HL-60/S4 (cell line): ENCODE measurements around the gene NDUFV3.
"Not testable (repeated sequence)": the region's sequence is repeated elsewhere in the genome, so short reads cannot be mapped to it uniquely, and the experiment has no call there.

Experiments used
- in situ Hi-C: fragments of 300-500 bp; cut with MboI; formaldehyde crosslinking; loops from 2 replicates; pipeline ENCODE4 v1.14.3; 2022; ENCODE audit warnings: low sequenced_read_pairs

Gene NDUFV3

GRCh38 chr21:42855937-42856335 is 37.2 kb upstream of the NDUFV3 start:
- in situ Hi-C loops = no loop called here

DNA sequence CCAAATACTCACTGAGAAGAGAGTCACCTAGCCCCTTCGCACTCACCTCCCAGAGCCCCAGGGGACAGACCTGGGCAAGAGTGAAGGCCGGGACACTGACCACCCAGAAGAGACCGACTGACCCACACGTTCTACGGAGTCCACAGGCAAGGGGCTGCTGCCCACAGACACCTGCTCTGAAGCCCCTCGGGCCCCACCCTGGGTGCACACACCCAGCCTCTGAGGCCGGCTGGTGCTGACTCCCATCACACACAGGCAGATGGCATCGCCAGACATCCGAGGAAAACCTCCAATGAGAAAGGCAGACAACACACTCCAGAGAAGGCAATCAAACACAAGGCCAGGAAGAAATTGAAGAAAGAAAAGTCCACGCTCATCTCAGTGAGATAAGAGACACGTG is 35.9 kb upstream of the NDUFV3 start:
- in situ Hi-C loops = no loop called here

- in situ Hi-C loops = no loop called here
These were observed 34.8 kb upstream of the NDUFV3 start for GRCh38 chr21:42858185-42858847.

DNA sequence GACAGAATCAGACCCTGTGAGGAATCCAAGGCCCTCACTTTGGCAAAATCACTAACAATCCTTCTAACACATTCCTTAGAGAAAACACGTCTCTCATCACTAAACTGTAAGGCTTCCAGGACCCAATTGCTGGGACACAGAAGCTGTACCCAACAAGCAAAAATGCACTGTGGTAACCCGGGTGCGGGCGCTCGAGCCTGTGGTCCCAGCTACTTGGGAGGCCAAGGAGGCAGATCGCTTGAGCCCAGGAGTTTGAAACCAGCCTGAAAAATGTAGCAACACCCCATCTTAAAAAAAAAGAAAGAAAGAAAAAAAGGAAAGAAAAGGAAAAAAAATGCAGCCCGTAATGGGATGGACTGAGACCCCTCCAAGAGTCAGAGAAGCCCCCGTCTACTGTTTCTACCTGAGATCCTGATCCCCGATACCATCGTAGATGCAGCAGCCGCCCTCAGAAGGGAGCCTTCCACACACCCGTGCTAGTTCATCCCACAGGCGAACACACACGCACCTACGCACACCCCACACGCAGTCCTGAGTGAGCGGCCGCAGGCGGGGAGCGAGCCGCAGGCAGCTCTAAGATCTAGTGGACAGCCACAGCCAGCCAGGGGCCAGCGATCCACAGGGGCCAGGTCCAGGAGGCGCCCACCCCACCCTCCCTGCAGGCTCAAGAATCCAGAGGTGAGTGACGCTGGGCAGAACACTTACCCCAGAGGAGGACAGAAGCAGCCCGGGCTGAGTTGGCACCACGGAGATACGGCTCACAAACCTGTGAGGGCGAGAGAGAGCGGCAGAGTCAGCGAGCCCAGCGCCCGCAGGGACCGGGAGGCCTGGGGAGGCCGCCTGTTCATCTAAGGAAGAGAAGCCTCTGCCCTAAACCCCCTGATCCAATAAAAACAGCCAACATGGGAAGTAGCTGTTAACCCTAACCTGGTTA is 33.9 kb upstream of the NDUFV3 start:
- in situ Hi-C loops = no loop called here

GRCh38 chr21:42859891-42860230 is 33.2 kb upstream of the NDUFV3 start:
- in situ Hi-C loops = no loop called here

DNA sequence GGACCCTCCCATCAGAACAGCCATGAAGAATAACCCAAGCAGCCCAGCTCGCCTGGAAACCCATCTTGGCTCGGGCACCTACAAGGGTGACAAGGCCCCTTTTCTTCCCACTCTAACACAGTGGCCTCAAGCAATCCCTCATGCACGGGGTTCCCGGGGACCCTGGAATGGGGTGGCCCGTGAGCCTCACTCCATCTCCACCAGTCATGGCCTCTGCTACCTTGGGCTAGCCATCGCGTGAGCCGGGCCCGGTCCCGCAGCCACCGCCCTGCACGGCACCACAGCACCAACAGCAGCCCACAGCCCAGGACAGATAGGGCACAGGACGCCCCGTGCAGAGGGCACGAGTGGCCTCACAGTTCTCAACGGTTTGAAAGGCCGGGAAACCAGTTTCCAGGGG is 32.8 kb upstream of the NDUFV3 start:
- in situ Hi-C loops = no loop called here

DNA sequence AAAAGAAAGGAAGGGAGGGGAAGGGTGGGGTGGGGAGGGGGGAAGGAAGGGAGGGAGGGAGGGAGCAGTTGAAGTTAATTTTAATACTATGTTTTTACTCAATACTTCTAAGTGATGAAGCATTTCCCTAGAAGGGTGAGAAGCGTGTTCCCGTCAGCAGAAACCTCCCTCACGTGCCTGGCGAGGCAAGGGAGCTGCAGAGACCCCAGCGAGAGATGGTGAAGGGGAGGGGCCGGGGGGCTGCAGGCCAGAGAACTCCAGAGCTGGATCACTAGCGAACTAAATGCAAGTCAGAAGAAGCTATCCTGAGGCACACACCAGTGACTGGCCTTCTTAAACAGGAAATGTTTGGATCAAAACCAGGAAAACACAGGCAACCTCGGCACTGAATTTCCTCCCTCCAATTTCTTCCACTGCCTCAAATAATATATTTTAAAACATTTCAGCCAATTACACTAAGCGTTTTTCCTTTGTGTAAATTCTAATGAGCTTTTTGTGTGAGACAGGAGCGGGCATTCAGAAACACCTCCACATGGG is 31.7 kb upstream of the NDUFV3 start:
- in situ Hi-C loops = no loop called here

DNA sequence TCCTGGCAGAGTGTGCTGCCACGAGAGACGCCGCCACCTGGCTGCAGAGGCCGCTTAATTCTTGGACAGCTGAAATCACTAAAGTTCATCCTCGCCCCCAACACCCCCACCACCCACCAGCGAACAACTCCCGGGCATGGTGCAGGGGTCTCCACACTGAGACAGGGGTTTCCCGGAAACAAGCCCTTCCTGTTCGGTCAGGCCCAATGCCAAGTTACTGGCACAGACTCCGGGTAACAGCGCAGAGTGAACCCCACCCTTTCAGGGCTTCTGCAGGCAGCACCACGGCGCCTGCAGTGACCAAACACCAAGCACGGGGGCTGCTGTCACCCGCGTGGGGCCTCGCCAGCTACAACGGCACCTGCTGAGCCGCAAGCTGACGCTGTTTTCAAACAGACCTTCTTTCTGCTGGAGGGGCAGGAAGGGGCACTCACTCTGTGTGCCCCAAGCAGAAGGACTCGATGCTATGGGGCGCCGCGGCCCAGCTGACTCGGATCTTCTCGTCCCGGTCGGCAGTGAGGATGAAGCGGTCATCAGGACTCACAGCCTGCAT is 31.2 kb upstream of the NDUFV3 start:
- in situ Hi-C loops = no loop called here

DNA sequence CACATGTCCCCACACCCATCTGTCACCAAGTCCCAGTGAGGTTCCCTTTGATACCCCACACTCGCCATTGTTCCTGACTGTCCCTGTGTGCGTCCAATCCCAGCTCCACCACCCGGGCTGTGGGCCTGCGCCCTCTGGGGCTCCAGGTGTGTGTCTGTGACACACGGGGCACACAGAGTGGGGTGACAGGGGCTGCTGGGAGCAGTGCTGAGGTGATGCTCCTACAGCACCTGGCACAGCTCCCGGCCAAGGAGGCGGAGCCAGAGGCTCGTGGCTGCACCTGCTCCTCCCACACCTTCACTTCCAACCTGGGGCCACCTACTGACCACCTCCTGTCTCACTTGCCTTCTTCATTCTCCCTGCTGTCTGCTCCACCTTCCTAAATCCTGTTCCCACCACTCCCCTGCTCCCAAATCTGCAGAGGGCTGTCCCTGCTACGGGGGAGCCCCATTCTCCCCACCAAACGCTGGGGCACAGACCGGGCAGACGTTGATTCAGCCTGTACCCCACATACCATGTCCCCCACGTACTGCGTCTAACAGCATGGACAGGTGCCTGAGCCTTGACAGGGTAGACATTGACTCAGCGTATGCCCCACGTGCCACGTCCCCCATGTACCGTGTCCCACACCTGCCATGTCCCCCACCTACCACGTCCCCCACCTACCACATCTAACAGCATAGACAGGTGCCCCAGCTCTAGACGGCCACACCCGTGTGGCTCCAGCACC is 30.2 kb upstream of the NDUFV3 start:
- in situ Hi-C loops = no loop called here

- in situ Hi-C loops = no loop called here
These were observed 29.6 kb upstream of the NDUFV3 start for GRCh38 chr21:42863504-42863870.

- in situ Hi-C loops = no loop called here
These were observed 28.8 kb upstream of the NDUFV3 start for GRCh38 chr21:42864286-42864685.

DNA sequence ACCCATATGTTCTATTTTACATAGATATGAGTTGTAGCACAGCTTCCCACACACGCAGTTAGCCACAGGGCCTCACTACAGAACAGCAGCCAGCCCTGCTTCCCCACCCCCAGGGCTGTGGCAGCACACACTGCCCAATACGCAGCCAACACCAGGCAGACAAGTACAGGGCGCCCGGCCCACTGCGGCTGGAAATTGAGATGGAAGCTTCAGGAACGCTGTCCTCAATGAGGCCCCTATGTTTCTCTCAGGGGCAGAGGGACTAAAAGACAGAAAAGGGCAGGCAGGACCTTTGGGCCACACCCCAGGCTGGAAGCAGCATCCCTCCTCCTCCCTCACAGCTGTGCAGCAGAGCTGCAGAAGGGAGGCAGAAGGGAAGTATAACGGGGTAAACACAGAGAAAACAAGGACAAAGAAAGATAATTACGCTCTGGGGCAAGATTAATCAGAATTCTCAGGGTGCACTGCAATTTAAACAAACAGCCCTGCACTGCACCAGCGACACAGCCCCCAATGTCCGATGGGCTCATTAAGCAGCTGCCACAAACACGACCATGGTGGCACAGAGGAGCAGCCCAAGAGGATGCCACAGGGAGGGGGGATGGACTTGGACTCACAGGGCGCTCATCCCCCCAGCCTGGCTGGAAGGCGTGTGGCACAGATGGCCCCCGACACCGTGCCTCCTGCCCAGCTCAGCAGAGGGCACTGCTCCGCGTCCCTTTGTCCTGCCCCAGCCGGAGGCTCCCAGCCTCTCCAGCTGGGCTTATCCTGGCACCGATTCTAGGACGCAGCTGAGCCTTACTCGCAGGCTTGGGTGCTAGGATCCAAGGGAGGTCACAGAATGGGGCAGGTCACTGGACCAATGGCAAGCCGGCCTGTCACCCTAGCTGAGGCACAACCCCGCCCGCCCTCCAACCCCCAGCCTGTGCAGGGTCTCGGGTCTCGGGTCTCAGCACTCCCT is 28.0 kb upstream of the NDUFV3 start:
- in situ Hi-C loops = no loop called here

GRCh38 chr21:42865776-42866160 is 27.3 kb upstream of the NDUFV3 start:
- in situ Hi-C loops = no loop called here

DNA sequence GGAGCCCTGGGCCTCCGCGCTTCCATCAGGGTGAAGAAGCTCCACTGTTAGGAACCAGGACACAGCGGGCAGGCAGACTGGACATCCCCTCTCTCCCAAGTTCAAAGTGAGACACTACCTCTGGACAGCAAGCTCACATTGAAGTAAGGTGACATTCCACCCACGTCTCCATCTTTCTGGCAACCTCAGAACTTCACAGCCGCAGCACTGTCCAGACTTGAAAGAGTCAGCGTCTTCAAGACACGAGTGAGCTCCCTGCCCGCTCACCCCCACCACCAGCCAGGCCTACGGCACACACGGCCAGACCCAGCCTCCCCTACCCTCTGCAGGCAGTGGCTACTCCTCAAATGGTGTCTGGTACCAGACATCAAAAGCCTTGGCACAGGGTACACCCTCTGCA is 24.9 kb upstream of the NDUFV3 start:
- in situ Hi-C loops = no loop called here

DNA sequence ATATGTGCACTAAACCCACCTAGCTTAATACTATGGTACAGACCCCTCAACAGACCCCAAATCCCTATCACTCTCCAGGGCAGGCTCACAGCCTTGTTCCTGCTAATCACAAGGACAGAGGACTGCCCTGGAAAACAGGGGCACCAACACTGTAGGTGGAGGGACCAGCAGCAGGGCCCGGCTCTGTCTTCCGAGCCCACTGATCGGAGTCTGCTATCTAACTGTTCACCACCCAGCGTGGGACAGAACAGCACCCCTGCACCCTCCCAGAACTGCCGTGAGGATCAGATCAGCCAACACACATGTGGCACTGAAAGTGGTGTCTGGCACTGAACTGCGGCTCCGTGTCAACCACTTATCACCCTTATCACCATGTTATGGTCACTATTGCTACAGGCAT is 20.0 kb upstream of the NDUFV3 start:
- in situ Hi-C loops = no loop called here

GRCh38 chr21:42875811-42876210 is 17.3 kb upstream of the NDUFV3 start:
- in situ Hi-C loops = not testable (repeated sequence)

- in situ Hi-C loops = no loop called here
These were observed 14.5 kb upstream of the NDUFV3 start for GRCh38 chr21:42878678-42878992.

DNA sequence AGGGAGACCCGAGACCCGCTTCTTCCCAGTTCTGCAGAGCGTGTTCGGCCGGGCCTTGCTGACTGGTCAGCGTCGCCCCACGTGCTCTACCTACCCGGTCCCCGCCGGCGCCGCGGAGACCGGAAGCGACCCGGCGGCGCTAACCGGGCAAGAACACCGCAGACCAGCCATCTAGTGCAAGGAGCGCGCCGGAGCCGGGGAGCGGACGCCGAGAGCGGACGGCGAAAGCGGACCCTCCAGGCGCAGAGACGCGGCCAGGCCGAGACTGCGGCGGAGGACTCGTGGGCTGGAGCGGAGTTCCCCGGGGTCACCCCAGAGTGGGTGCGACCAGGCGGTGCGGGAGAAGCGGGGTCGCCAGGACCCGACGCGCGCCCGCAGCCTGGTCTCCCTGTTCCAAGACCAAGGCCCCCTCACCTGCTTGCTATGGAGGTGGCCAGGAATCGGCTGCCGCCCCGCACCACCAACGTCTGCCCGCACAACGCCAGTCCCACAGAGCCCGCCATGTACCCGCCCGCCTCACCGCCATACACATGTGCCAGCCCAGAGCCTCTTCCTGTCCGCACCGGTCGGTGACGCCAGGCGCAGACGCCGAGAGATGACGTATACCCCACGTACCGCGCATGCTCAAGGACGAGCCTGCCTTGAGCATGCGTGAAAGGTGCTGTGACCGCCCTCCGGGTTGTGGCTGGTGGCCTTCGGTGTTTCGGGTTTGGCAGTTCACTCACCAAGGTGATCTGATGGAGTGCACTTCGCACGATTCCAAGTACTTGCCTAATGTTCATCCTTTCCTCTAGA is 13.9 kb upstream of the NDUFV3 start, which contains the start of gene WDR4:
Gene WDR4, minus strand, starts transcription at position 547 of the 795 bp plus-strand sequence. Its CDS starts 44 bp downstream, at position 503.
- in situ Hi-C loops = no loop called here

GRCh38 chr21:42880352-42880751 is 12.8 kb upstream of the NDUFV3 start:
- in situ Hi-C loops = no loop called here
